ENCODE data around the gene RNF157.

The RNF157 gene

DNA sequence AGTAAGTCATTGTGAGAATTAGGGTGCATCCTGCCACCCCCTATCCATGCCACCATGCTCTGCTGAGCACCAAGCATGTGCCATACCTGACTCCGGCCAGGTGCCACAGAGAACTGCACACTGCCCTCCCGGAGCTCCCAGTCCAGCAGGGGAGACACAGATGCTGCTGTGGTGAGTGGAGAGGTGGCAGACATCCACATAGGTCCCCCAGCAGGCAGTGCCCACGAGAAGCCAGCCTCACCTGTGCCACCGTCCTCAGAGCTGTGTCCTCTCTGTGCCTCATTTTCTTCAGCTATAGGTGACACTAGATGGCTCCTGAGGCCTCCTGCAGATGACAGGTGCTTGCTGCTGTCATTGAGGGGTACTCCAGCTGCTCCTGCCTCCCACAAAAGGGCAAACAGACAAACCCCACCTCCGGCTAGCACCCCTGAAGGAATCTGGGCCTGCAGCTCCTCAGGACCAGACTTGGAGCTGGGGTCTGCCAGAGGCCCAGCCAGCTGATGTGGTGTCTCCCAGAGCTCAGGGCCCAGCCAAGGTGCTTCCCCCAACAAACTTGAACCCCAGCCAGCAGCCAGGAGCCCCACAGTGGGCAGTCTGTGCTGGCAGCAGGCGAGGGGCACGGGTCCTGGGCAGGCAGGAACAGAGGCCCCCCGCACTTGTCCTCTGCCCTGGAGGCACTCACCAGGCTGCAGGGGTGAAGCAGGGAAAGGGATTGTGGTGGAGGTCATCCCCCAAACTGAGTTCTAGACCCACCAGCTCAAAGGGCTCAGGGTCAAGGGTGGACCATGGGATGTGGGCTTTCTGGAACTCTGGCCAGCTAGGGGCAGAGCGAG is 116.3 kb downstream of the RNF157 start:
- TF ChIP-seq, protein P1, sequence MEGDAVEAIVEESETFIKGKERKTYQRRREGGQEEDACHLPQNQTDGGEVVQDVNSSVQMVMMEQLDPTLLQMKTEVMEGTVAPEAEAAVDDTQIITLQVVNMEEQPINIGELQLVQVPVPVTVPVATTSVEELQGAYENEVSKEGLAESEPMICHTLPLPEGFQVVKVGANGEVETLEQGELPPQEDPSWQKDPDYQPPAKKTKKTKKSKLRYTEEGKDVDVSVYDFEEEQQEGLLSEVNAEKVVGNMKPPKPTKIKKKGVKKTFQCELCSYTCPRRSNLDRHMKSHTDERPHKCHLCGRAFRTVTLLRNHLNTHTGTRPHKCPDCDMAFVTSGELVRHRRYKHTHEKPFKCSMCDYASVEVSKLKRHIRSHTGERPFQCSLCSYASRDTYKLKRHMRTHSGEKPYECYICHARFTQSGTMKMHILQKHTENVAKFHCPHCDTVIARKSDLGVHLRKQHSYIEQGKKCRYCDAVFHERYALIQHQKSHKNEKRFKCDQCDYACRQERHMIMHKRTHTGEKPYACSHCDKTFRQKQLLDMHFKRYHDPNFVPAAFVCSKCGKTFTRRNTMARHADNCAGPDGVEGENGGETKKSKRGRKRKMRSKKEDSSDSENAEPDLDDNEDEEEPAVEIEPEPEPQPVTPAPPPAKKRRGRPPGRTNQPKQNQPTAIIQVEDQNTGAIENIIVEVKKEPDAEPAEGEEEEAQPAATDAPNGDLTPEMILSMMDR (IDR thresholded peaks at IDR 0.05; ENCODE audit: low read length, missing control alignments), result no peak
- H3K4me3 ChIP-seq (replicated peaks; ENCODE audit: low read depth, low read length), result no peak overlapping the region
- no peak for DNase-seq (ENCODE audit: low read depth)

DNA sequence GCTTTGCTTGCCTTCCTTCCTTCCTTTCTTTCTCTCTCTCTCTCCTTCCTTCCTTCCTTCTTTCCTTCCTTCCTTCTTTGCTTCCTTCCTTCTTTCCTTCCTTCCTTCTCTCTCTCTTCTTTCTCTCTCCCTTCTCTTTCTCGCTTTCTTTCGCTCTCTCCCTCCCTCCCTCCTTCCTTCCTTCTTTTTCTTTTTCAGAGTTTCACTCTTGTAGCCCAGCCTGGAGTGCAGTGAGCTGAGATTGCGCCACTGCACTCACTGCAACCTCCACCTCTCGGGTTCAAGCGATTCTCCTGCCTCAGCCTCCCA is 117.1 kb downstream of the RNF157 start:
- H3K4me3 ChIP-seq (replicated peaks; ENCODE audit: low read depth, low read length), result no peak overlapping the region
- TF ChIP-seq, protein P1 (IDR thresholded peaks at IDR 0.05; ENCODE audit: low read length, missing control alignments), result no peak
- DNase-seq (ENCODE audit: low read depth), result no peak

DNA sequence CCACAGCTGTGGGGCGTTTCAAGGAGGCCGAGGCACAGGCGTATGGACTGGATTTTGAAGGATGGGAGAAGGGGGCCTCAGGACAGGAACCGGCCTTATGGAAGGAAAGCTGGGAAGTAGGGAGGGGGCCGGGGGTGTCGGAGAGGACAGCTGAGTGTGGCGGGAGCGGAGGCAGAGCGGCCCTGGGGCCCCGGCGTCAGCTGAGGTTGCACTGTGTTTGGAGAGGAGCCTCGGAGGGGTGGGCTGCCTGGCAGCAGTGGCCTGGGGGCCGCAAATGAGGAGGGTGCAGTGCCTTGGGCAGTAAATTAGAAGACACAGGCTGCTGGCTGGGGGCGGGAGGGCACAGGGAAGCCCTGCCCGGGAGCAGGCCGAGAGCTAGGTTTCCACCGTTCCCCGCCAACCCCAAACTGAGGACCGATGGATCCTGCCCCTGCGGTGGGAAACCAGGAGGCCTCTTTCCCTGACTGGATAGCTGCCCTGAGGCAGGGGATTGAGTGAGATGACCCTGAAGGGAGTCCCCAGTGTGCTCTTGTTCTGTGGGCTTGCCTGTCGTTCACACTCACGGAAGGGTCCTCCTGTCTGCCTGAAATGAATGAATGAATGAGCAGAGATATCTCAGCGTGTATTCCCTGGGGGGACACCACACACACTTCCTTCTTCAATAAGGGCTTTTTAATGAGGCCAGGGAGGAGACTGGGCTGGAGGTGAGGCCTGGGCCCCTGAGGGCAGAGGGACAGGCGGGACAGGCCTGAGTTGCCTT is 117.7 kb downstream of the RNF157 start:
- no peak for DNase-seq (ENCODE audit: low read depth)
- no peak overlapping the region for H3K4me3 ChIP-seq (replicated peaks; ENCODE audit: low read depth, low read length)
- TF ChIP-seq, protein P1 (IDR thresholded peaks at IDR 0.05; ENCODE audit: low read length, missing control alignments), result no peak

DNA sequence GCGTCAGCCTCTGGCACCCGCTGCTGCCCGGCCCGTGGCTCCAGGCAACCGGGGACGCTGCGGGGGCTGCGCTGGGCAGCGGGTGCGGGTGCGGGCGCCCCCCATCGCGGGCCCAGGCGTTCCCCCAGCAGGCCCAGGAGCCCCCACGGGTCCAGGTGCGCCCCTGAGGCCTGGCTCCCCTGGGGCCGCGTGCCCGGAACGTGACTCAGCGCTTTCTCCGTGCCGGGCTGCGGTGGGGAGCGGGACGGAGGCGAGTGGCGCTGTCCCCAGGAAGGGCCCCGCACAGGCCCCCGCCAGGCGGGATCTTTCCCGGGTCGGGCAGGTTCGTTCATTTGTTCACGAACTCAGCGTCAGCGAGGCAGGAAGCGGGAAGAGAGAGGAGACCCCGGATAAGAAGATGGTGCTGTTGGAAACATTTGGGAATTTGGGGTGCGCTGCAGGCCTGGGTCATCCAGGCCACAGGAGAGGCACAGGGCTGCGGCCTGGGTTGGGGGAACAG is 118.3 kb downstream of the RNF157 start:
- TF ChIP-seq, protein P1 (IDR thresholded peaks at IDR 0.05; ENCODE audit: low read length, missing control alignments), result no peak
- H3K4me3 ChIP-seq (replicated peaks; ENCODE audit: low read depth, low read length), result no peak overlapping the region
- DNase-seq (ENCODE audit: low read depth), result no peak

DNA sequence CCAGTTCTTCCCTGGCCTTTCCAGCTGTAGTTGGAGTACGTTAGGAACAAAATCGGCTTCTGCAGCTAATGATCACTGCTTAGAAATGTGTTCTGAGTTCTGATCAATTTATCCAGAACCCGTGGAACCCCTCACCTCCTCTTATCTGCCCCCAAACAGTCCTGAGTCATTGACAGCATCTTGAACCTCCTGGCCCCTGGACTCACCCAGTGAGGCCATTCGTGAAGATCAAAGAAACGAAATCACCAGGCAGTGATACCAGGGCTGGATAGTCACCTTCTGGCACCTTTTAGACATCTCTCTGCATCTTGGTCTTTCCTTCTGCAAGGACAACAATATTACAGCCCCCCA is 119.7 kb downstream of the RNF157 start:
- TF ChIP-seq, protein P1 (IDR thresholded peaks at IDR 0.05; ENCODE audit: low read length, missing control alignments), result no peak
- DNase-seq (ENCODE audit: low read depth), result no peak
- no peak overlapping the region for H3K4me3 ChIP-seq (replicated peaks; ENCODE audit: low read depth, low read length)

DNA sequence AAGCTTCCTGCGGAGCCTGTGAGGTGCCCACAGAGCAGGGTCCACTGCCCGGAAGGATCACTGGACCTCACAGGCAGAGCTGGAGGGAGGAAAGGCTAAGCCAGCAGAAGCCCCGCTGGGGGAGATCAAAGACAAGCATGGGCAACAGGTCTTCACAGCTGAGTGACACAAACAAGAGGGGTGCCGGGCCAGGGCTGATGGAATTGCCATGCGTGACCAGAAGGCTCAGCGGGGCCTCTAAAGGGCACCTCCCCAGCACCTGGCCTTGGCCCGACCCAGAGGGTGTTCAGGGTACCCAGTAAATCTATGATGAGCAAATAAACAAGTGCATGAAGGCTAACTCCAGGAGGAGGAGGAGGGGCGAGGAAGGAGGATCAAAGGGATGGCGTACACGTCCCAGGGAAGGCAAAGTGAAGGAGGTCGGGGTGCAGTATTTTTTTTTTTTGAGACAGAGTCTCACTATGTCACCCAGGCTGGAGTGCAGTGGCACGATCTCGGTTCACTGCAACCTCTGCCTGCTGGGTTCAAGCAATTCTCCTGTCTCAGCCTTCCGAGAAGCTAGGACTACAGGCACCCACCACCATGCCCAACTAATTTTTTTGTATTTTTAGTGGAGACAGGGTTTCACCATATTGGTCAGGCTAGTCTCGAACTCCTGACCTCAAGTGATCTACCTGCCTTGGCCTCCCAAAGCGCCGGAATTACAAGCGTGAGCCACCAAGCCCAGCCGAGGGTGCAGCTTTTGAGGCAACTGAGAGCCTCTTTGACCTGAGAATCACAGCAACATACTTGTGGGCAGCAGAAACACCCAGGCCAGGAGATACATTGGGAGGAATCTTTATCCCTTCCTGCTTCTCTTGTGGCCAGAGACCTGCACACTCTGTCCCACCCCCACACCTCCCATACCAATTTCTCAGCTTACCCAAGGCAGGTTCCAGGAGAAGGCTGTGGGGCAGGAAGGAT is 120.6 kb downstream of the RNF157 start:
- H3K4me3 ChIP-seq (replicated peaks; ENCODE audit: low read depth, low read length), result no peak overlapping the region
- DNase-seq (ENCODE audit: low read depth), result no peak
- TF ChIP-seq, protein P1 (IDR thresholded peaks at IDR 0.05; ENCODE audit: low read length, missing control alignments), result no peak

Measured in fibroblast of pulmonary artery (primary cell).